ENCODE measurements around the gene COL4A1.

COL4A1 gene

GRCh38 chr13:110275931-110276552, 30.9 kb downstream of the COL4A1 start:
- no peak for DNase-seq (ENCODE audit: low spot score)

- DNase-seq (ENCODE audit: low spot score): no peak
Measured at GRCh38 chr13:110274687-110275086, 32.3 kb downstream of the COL4A1 start.

GRCh38 chr13:110273254-110273653, 33.7 kb downstream of the COL4A1 start:
- DNase-seq (ENCODE audit: low spot score): no peak

- DNase-seq (ENCODE audit: low spot score): no peak
Measured at GRCh38 chr13:110272651-110273050, 34.3 kb downstream of the COL4A1 start.

- DNase-seq (ENCODE audit: low spot score): no peak
Measured at GRCh38 chr13:110272227-110272626, 34.7 kb downstream of the COL4A1 start.

GRCh38 chr13:110271313-110271712, 35.6 kb downstream of the COL4A1 start:
- no peak for DNase-seq (ENCODE audit: low spot score)

- no peak for DNase-seq (ENCODE audit: low spot score)
Measured at GRCh38 chr13:110270507-110270906, 36.5 kb downstream of the COL4A1 start.

- DNase-seq (ENCODE audit: low spot score): no peak
Measured at GRCh38 chr13:110269509-110270185, 37.3 kb downstream of the COL4A1 start.

GRCh38 chr13:110268576-110269185, 38.3 kb downstream of the COL4A1 start:
- no peak for DNase-seq (ENCODE audit: low spot score)

GRCh38 chr13:110268061-110268460, 38.9 kb downstream of the COL4A1 start:
- no peak for DNase-seq (ENCODE audit: low spot score)

- DNase-seq (ENCODE audit: low spot score): no peak
Measured at GRCh38 chr13:110266983-110267382, 40.0 kb downstream of the COL4A1 start.

GRCh38 chr13:110266431-110266809, 40.5 kb downstream of the COL4A1 start:
- no peak for DNase-seq (ENCODE audit: low spot score)

- DNase-seq (ENCODE audit: low spot score): no peak
Measured at GRCh38 chr13:110265682-110266430, 41.1 kb downstream of the COL4A1 start.

- peak; percentile 30 for DNase-seq (ENCODE audit: low spot score)
Measured at GRCh38 chr13:110265341-110265681, 41.6 kb downstream of the COL4A1 start.

GRCh38 chr13:110264685-110265275, 42.2 kb downstream of the COL4A1 start:
- no peak for DNase-seq (ENCODE audit: low spot score)

- DNase-seq (ENCODE audit: low spot score): peak; percentile 66
Measured at GRCh38 chr13:110263888-110264287, 43.1 kb downstream of the COL4A1 start.

GRCh38 chr13:110263404-110263803, 43.6 kb downstream of the COL4A1 start:
- DNase-seq (ENCODE audit: low spot score): no peak

- peak; percentile 33 for DNase-seq (ENCODE audit: low spot score)
Measured at GRCh38 chr13:110262508-110263291, 44.3 kb downstream of the COL4A1 start.

GRCh38 chr13:110262082-110262436, 44.9 kb downstream of the COL4A1 start:
- no peak for DNase-seq (ENCODE audit: low spot score)

- DNase-seq (ENCODE audit: low spot score): peak; percentile 68
Measured at GRCh38 chr13:110261166-110262081, 45.5 kb downstream of the COL4A1 start.

GRCh38 chr13:110259651-110260050, 47.3 kb downstream of the COL4A1 start:
- no peak for DNase-seq (ENCODE audit: low spot score)

Data from kidney tubule cell (primary cell).